Measurements from ENCODE around the gene COA6. TPM values are rescaled to one million over a fixed set of nuclear protein-coding genes. Genes with fewer than 3 reads are reported as not detected.
A peak's percentile ranks its signal among the peaks of the same experiment; 100 is the strongest.

The COA6 gene
- total and polyA plus RNA-seq, 2 of the 8 experiments (the other 6 are each of a cell fraction or from before 2014, with no cell fraction given) = 22.9 to 44.9 TPM

- TF ChIP-seq EGR1 (IDR thresholded peaks at IDR 0.05; ENCODE audit: borderline replicate concordance, low read depth, low read length) (peak; percentile 75; the same call in 1 of the 2 replicates), SIX5 (IDR thresholded peaks at IDR 0.05; ENCODE audit: low read depth, low read length) (no peak), GTF2F1 (IDR thresholded peaks at IDR 0.05; ENCODE audit: borderline replicate concordance, low read depth, low read length) (no peak; the same call in 1 of the 2 replicates), TCF12 (IDR thresholded peaks at IDR 0.05; ENCODE audit: low read depth, low read length) (no peak), FOSL1 (IDR thresholded peaks at IDR 0.05; ENCODE audit: insufficient read depth, low read depth, low read length) (no peak), RFX5 (IDR thresholded peaks at IDR 0.05; ENCODE audit: borderline replicate concordance, low read depth, low read length) (no peak), SIRT6 (IDR thresholded peaks at IDR 0.05; ENCODE audit: low read length) (no peak), USF2 (IDR thresholded peaks at IDR 0.05; ENCODE audit: low read length) (no peak), TBP (IDR thresholded peaks at IDR 0.05; ENCODE audit: low read depth, low read length) (peak; percentile 88), TAF7 (optimal IDR thresholded peaks at IDR 0.05; ENCODE audit: borderline replicate concordance, low read depth, low read length) (no peak), SUZ12 (IDR thresholded peaks at IDR 0.05; ENCODE audit: low read length) (no peak), BCL11A (IDR thresholded peaks at IDR 0.05; ENCODE audit: low read depth in 2 of 2, low read length in 2 of 2) (no peak), TEAD4 (IDR thresholded peaks at IDR 0.05; ENCODE audit: low read depth, low read length) (no peak), CHD1 (IDR thresholded peaks at IDR 0.05; ENCODE audit: low read depth, low read length) (no peak), CHD2 (IDR thresholded peaks at IDR 0.05; ENCODE audit: low read length) (no peak), RNF2 (IDR thresholded peaks at IDR 0.05; ENCODE audit: borderline replicate concordance, low read depth, low read length, missing control alignments, poor library complexity, severe bottlenecking) (no peak), E2F6 (IDR thresholded peaks at IDR 0.05) (0 out of 2 replicates have a peak, but pooled peaks have one; percentile 48), CTBP2 (IDR thresholded peaks at IDR 0.05; ENCODE audit: borderline replicate concordance, insufficient read depth, insufficient read length, low read length) (no peak), GABPA (IDR thresholded peaks at IDR 0.05; ENCODE audit: borderline replicate concordance, insufficient read depth, low read length) (peak; percentile 94), POLR2A (IDR thresholded peaks at IDR 0.05; ENCODE audit: control extremely low read depth in 1 of 2, low read depth in 2 of 2, low read length in 2 of 2) (peak in 1 of 2 experiments; percentile 90; a peak in 2 of 3 replicates), HDAC2 (IDR thresholded peaks at IDR 0.05; ENCODE audit: borderline replicate concordance in 1 of 2, low read depth in 2 of 2, low read length in 2 of 2) (peak in 1 of 2 experiments; percentile 9; a peak in 2 of 4 replicates)
Observed at GRCh38 chr1:234373064-234373958, at the start of gene COA6 (continued).

Measured in H1 (cell line).